ENCODE results near the gene IRGC. TPM values are rescaled to one million over a fixed set of nuclear protein-coding genes. Genes with fewer than 3 reads are reported as not detected.

Gene IRGC
- total and polyA plus RNA-seq, 9 of the 15 experiments (the other 6 are each of a cell fraction or from before 2014, with no cell fraction given), result not detected

DNA sequence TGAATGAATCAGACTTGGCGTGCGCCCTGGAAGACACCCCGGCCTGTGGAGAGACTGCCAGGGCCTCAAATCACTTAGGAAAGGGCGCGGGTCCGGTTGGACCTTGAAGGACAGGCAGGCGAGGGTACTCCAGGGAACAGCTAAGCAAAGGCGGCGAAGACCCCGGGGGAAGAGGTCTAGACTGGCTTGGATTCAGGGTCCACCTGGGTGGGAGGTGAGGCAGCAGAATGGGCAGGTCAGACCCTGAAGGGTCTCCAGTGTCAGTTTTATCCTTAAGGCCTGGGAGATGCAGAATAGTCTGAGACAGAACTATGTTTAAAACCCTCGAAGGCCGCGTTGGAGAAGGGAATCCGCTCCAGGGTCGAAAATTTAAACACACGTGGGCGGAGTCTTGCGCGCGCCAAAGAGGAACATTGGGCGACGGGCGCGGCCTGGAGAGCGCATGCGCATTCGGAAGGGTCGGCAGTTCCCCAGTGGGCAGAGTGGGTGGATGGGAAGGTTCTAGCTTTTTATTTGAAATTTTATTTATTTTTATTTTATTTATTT lies 39.5 kb downstream of the IRGC start (continued):
- TF ChIP-seq, protein P1, sequence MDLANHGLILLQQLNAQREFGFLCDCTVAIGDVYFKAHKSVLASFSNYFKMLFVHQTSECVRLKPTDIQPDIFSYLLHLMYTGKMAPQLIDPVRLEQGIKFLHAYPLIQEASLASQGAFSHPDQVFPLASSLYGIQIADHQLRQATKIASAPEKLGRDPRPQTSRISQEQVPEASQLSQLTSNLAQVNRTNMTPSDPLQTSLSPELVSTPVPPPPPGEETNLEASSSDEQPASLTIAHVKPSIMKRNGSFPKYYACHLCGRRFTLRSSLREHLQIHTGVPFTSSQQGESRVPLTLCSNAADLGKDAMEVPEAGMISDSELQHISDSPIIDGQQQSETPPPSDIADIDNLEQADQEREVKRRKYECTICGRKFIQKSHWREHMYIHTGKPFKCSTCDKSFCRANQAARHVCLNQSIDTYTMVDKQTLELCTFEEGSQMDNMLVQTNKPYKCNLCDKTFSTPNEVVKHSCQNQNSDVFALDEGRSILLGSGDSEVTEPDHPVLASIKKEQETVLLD (IDR thresholded peaks at IDR 0.05), result peak; percentile 66; the same call in 1 of the 2 replicates
- TF ChIP-seq ZBTB7A (IDR thresholded peaks at IDR 0.05; ENCODE audit: borderline replicate concordance, control insufficient read depth, low read depth, low read length), result peak; percentile 58; the same call in 1 of the 2 replicates
- TF ChIP-seq, protein P2, sequence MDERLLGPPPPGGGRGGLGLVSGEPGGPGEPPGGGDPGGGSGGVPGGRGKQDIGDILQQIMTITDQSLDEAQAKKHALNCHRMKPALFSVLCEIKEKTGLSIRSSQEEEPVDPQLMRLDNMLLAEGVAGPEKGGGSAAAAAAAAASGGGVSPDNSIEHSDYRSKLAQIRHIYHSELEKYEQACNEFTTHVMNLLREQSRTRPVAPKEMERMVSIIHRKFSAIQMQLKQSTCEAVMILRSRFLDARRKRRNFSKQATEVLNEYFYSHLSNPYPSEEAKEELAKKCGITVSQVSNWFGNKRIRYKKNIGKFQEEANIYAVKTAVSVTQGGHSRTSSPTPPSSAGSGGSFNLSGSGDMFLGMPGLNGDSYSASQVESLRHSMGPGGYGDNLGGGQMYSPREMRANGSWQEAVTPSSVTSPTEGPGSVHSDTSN (CRISPR knock-in tag; IDR thresholded peaks at IDR 0.05; ENCODE audit: low read depth), result no peak
- TF ChIP-seq, protein P2 (tag; conservative IDR thresholded peaks at IDR 0.05; ENCODE audit: low read depth), result no peak
- TF ChIP-seq, protein P3, sequence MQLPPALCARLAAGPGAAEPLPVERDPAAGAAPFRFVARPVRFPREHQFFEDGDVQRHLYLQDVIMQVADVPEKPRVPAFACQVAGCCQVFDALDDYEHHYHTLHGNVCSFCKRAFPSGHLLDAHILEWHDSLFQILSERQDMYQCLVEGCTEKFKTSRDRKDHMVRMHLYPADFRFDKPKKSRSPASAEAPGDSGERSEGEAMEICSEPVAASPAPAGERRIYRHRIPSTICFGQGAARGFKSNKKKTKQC (CRISPR knock-in tag; IDR thresholded peaks at IDR 0.05), result no peak; the same call in 1 of the 2 replicates
- TF ChIP-seq ZSCAN32 (CRISPR knock-in tag; IDR thresholded peaks at IDR 0.05), result no peak
- no peak for TF ChIP-seq CCAR2 (IDR thresholded peaks at IDR 0.05; ENCODE audit: low read depth, low read length)
- no peak for TF ChIP-seq NR1H2 (CRISPR knock-in tag; IDR thresholded peaks at IDR 0.05)
- no peak for TF ChIP-seq BHLHE40 (IDR thresholded peaks at IDR 0.05; ENCODE audit: low read length)
- no peak for TF ChIP-seq SMAD3 (CRISPR knock-in tag; conservative IDR thresholded peaks at IDR 0.05)
- TF ChIP-seq PHF21A (IDR thresholded peaks at IDR 0.05; ENCODE audit: borderline replicate concordance, low read depth), result no peak
- no peak for TF ChIP-seq E2F3 (CRISPR knock-in tag; IDR thresholded peaks at IDR 0.05)
- TF ChIP-seq STAT5B (CRISPR knock-in tag; IDR thresholded peaks at IDR 0.05), result no peak
- TF ChIP-seq ZFPM2 (CRISPR knock-in tag; IDR thresholded peaks at IDR 0.05), result no peak
- TF ChIP-seq SIN3B (IDR thresholded peaks at IDR 0.05; ENCODE audit: low read depth), result no peak
- TF ChIP-seq ZC3H4 (CRISPR knock-in tag; IDR thresholded peaks at IDR 0.05; ENCODE audit: borderline replicate concordance), result peak; percentile 93
- TF ChIP-seq, protein P4, sequence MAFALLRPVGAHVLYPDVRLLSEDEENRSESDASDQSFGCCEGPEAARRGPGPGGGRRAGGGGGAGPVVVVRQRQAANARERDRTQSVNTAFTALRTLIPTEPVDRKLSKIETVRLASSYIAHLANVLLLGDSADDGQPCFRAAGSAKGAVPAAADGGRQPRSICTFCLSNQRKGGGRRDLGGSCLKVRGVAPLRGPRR (CRISPR knock-in tag; IDR thresholded peaks at IDR 0.05), result no peak
- TF ChIP-seq, protein P5, sequence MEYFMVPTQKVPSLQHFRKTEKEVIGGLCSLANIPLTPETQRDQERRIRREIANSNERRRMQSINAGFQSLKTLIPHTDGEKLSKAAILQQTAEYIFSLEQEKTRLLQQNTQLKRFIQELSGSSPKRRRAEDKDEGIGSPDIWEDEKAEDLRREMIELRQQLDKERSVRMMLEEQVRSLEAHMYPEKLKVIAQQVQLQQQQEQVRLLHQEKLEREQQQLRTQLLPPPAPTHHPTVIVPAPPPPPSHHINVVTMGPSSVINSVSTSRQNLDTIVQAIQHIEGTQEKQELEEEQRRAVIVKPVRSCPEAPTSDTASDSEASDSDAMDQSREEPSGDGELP (CRISPR knock-in tag; IDR thresholded peaks at IDR 0.05; ENCODE audit: borderline replicate concordance), result peak; percentile 42; the same call in 1 of the 2 replicates
- no peak for TF ChIP-seq TAF9B (IDR thresholded peaks at IDR 0.05; ENCODE audit: partially characterized antibody)
- TF ChIP-seq, protein P6, sequence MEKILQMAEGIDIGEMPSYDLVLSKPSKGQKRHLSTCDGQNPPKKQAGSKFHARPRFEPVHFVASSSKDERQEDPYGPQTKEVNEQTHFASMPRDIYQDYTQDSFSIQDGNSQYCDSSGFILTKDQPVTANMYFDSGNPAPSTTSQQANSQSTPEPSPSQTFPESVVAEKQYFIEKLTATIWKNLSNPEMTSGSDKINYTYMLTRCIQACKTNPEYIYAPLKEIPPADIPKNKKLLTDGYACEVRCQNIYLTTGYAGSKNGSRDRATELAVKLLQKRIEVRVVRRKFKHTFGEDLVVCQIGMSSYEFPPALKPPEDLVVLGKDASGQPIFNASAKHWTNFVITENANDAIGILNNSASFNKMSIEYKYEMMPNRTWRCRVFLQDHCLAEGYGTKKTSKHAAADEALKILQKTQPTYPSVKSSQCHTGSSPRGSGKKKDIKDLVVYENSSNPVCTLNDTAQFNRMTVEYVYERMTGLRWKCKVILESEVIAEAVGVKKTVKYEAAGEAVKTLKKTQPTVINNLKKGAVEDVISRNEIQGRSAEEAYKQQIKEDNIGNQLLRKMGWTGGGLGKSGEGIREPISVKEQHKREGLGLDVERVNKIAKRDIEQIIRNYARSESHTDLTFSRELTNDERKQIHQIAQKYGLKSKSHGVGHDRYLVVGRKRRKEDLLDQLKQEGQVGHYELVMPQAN (IDR thresholded peaks at IDR 0.05; ENCODE audit: borderline replicate concordance), result peak; percentile 48; the same call in 1 of the 2 replicates
- no peak for TF ChIP-seq NCOA4 (IDR thresholded peaks at IDR 0.05; ENCODE audit: partially characterized antibody)

All from K562 (cell line).